T-helper 2 cell treated with Interferon-gamma antibody and Interleukin-4, amounts not matched to agents 100 ng/mL and 5 ng/mL, for 36 hours (primary cell): ENCODE measurements around the gene AP4M1. TPM values are rescaled to one million over a fixed set of nuclear protein-coding genes. Genes with fewer than 3 reads are reported as not detected.

ENCODE experiments used
- intact Hi-C: fragments of 100-400 bp; cut with micrococcal nuclease; formaldehyde crosslinking; loops from one replicate; pipeline ENCODE4 v1.15.1; 2023
- total RNA-seq: library from RNA; stranded (reverse); gene quantifications from 2 replicates; pipeline ENCODE4 v1.2.3, GENCODE V29; 2022

The AP4M1 gene
- total RNA-seq, 1 donor from 2014 or later = 11.7 TPM

GRCh38 chr7:100127866-100128636 lies 26.6 kb downstream of the AP4M1 start:
- intact Hi-C loops = loop anchor here (1.0 to 5.0 kb wide), 7 partner anchors 9 to 301 kb away; partner anchors contain the start of genes AP4M1, CNPY4, LAMTOR4 and MCM7

- intact Hi-C loops = loop anchor here (5.0 kb wide), 1 partner anchor 46 kb away; the partner anchor contains the start of gene ZNF3
These were observed 27.2 kb downstream of the AP4M1 start for GRCh38 chr7:100128637-100128963.

- intact Hi-C loops = loop anchor here (1.0 to 5.0 kb wide), 2 partner anchors 136 to 142 kb away; no protein-coding TSS in a partner anchor
These were observed 28.8 kb downstream of the AP4M1 start for GRCh38 chr7:100130220-100130607.

- intact Hi-C loops = loop anchor here (1.0 to 5.0 kb wide), 2 partner anchors 137 to 141 kb away; no protein-coding TSS in a partner anchor
These were observed 29.4 kb downstream of the AP4M1 start for GRCh38 chr7:100130608-100131453.

GRCh38 chr7:100132126-100132525 lies 30.7 kb downstream of the AP4M1 start:
- intact Hi-C loops = loop anchor here (1.0 to 5.0 kb wide), 3 partner anchors 89 to 275 kb away; no protein-coding TSS in a partner anchor

- intact Hi-C loops = loop anchor here (1.0 to 5.0 kb wide), 3 partner anchors 89 to 275 kb away; no protein-coding TSS in a partner anchor
These were observed 31.3 kb downstream of the AP4M1 start for GRCh38 chr7:100132697-100133151.

GRCh38 chr7:100137851-100138760 lies 36.7 kb downstream of the AP4M1 start:
- intact Hi-C loops = no loop called here

- intact Hi-C loops = no loop called here
These were observed 40.1 kb downstream of the AP4M1 start for GRCh38 chr7:100141555-100141949.

GRCh38 chr7:100142461-100142860 lies 41.0 kb downstream of the AP4M1 start:
- intact Hi-C loops = no loop called here

GRCh38 chr7:100146350-100146749 lies 44.9 kb downstream of the AP4M1 start:
- intact Hi-C loops = loop anchor here (5.0 kb wide), 1 partner anchor 126 kb away; no protein-coding TSS in a partner anchor

- intact Hi-C loops = loop anchor here (5.0 kb wide), 1 partner anchor 125 kb away; no protein-coding TSS in a partner anchor
These were observed 45.8 kb downstream of the AP4M1 start for GRCh38 chr7:100147278-100147677.

GRCh38 chr7:100148225-100148558 lies 46.7 kb downstream of the AP4M1 start:
- intact Hi-C loops = loop anchor here (1.0 to 5.0 kb wide), 7 partner anchors 10 to 281 kb away; partner anchors contain the start of genes AP4M1, GPC2, MCM7 and MEPCE

- intact Hi-C loops = loop anchor here (1.0 to 5.0 kb wide), 7 partner anchors 10 to 281 kb away; partner anchors contain the start of genes AP4M1, GPC2, MCM7 and MEPCE
These were observed 47.3 kb downstream of the AP4M1 start, which contains the start of gene LAMTOR4 for GRCh38 chr7:100148559-100149328. Gene LAMTOR4, plus strand, starts transcription at chr7:100148918. Its CDS starts 55 bp downstream, at chr7:100148973.

- intact Hi-C loops = no loop called here
These were observed 51.0 kb downstream of the AP4M1 start for GRCh38 chr7:100152404-100152803.

- intact Hi-C loops = no loop called here
These were observed 51.7 kb downstream of the AP4M1 start for GRCh38 chr7:100152937-100153666.

- intact Hi-C loops = no loop called here
These were observed 52.5 kb downstream of the AP4M1 start for GRCh38 chr7:100153708-100154535.

GRCh38 chr7:100154651-100155491 lies 53.4 kb downstream of the AP4M1 start:
- intact Hi-C loops = loop anchor here (5.0 kb wide), 1 partner anchor 52 kb away; no protein-coding TSS in a partner anchor
